ENCODE measurements around the gene SERPINF2.
"Not testable (repeated sequence)": the region's sequence is repeated elsewhere in the genome, so short reads cannot be mapped to it uniquely, and the experiment has no call there.

Gene SERPINF2

DNA sequence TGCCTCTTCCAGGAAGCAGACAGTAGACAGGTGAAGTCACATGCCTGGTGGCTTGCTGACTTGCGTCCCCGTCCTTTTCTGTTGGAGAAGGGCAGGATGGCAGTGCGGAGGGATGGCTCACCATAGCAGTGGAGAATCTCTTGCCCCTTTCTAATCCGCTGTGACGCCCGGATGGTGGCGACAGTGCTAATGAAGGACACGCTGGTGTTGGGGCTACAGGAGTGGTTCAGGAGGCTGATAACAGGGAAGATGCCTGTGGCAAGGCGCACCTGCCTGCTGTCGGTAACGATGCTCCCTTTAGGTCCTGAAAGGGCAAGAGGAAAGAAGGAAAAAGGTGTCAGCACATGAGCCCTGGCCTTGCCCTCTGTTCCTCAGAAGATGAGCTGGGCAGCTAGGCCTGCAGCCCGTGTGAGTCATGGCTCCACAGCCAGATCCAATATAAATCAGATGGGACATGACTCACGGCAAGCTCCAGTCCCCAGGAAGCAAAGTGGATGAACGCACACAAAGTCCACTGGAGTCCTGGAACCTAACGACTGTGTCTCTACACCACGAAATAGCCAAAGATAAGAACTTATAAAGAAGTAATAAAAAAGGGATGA, 44.7 kb downstream of the SERPINF2 start:
- H3K4me3 Mint-ChIP-seq: no peak overlapping the region
- intact Hi-C loops (cut with micrococcal nuclease): loop anchor here (5.0 kb wide), 1 partner anchor 40 kb away; the partner anchor contains the start of gene SMYD4
- H3K9me3 Mint-ChIP-seq: no peaks in the 10 kb centered on the region
- peaks cover 41% of the 10 kb centered on the region for H3K4me1 Mint-ChIP-seq (ENCODE audit: low read depth)
- no peaks in the 10 kb centered on the region for H3K27me3 Mint-ChIP-seq
- H3K27ac Mint-ChIP-seq: peak overlapping the region; percentile 75
- peaks cover 27% of the 10 kb centered on the region for H3K36me3 Mint-ChIP-seq (ENCODE audit: low read depth)

DNA sequence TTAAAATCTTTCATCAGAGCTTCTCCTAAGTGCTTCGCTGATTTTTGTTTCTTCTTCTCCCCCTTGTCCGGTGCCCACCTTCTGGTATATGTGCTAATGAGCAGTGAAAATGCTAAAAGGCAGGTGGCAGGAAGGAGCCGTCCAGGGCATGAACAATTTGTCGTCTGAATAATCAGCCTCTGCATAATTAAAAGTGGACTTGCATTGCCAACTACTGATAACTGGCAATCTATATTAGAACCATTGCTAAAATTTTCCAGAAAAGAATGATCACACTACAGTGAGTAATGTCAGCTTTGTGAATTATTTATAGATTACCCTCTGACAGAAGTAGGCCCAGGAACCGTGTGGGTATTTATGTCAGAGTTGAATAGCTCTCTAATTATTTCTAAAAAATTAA, 47.3 kb downstream of the SERPINF2 start:
- H3K9me3 Mint-ChIP-seq: no peaks in the 10 kb centered on the region
- peaks cover 21% of the 10 kb centered on the region for H3K36me3 Mint-ChIP-seq (ENCODE audit: low read depth)
- H3K27me3 Mint-ChIP-seq: no peaks in the 10 kb centered on the region
- H3K27ac Mint-ChIP-seq: no peak overlapping the region
- no peak overlapping the region for H3K4me3 Mint-ChIP-seq
- H3K4me1 Mint-ChIP-seq (ENCODE audit: low read depth): peaks cover 22% of the 10 kb centered on the region
- intact Hi-C loops (cut with micrococcal nuclease): loop anchor here (5.0 kb wide), 1 partner anchor 37 kb away; the partner anchor contains the start of gene SMYD4

DNA sequence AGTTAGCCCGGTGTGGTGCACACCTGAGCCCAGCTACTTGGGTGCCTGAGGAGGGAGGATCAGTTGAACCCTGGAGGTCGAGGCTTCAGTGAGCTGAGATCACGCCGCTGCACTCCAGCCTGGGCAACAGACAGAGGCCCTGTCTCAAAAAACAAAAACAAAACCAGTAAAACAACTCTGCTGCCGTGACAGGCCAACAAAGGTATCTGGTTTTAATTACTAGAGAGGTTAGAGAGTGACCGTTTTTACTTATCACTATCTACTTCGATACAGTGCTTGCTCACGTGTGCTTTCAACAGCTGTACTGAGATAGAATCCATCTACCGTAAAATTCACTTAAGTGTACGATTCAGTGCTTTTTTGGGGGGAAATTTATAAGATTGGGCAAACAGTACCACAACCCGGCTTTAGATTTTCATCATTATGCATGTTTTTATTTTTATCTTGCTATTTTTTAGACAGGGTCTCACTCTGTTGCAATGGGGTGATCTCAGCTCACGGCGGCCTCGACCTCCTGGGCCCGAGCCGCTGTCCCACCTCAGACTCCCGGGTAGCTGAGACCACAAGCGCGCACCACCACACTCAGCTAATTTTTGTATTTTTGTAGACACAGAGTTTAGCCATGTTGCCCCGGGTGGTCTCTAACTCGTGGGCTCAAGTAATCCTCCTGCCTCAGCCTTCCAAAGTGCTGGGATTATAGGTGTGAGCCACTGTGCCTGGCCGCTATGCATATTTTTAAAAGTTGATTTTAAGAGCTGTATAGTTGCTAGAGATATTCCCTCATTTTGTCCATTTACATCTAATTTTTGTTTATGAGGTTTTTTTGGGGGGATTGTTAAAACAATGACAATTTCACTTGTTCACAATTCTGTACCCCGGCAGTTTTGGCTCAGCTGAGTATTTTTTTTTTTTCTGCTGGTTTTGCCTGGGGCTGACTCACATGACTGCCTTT, 50.1 kb downstream of the SERPINF2 start:
- H3K9me3 Mint-ChIP-seq: no peaks in the 10 kb centered on the region
- H3K27ac Mint-ChIP-seq: no peak overlapping the region

DNA sequence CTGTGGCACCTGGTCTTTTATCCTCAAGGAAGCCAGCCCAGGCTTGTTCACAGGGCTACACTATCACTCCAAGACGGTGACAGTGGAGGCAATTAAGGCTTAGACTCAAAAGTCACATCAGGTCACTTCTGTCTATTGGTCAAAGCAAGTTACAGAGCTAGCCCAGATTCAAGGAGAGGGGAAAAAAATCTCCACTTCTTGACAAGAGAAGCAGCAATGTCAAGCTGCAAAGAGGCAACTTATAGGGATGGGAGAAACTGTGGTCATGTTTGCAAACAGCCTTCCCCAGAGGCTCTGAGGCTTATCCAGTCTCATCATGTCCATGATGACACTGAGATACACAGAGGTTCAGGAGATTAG, 50.8 kb downstream of the SERPINF2 start:
- H3K4me1 Mint-ChIP-seq (ENCODE audit: low read depth): peaks cover 11% of the 10 kb centered on the region
- intact Hi-C loops (cut with micrococcal nuclease): no loop called here
- H3K27ac Mint-ChIP-seq: no peak overlapping the region
- H3K4me3 Mint-ChIP-seq: no peak overlapping the region
- H3K9me3 Mint-ChIP-seq: no peaks in the 10 kb centered on the region
- H3K36me3 Mint-ChIP-seq (ENCODE audit: low read depth): peaks cover 13% of the 10 kb centered on the region
- H3K27me3 Mint-ChIP-seq: no peaks in the 10 kb centered on the region

More for the DNA sequence above, 50.1 kb downstream of the SERPINF2 start:
- Mint-ChIP-seq H3K27me3 (no peaks in the 10 kb centered on the region), H3K4me1 (ENCODE audit: low read depth) (peaks cover 11% of the 10 kb centered on the region), H3K36me3 (ENCODE audit: low read depth) (peaks cover 7% of the 10 kb centered on the region), H3K4me3 (no peak overlapping the region)
- intact Hi-C loops (cut with micrococcal nuclease): no loop called here

DNA sequence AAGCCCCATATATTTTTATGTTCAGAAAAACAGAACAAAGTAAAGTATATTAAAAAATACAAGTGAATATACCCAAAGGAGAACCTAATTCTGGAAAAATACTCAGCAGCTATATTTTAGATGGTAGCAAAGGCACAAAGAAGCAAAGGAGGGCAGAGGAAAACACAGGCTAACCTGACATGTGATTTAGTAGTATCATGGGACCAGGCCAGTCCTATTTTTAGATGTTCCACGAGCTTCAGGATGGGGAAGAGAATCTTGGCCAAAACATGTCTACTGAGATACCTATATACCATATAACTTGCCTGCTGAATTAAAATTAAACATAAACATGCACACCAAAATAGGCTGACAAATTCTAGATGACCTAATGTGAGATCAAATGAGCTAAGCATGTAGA, 54.1 kb downstream of the SERPINF2 start:
- intact Hi-C loops (cut with micrococcal nuclease): no loop called here
- H3K27ac Mint-ChIP-seq: no peak overlapping the region
- peaks cover 11% of the 10 kb centered on the region for H3K4me1 Mint-ChIP-seq (ENCODE audit: low read depth)
- H3K27me3 Mint-ChIP-seq: no peaks in the 10 kb centered on the region
- H3K36me3 Mint-ChIP-seq (ENCODE audit: low read depth): peaks cover 36% of the 10 kb centered on the region
- no peaks in the 10 kb centered on the region for H3K9me3 Mint-ChIP-seq
- no peak overlapping the region for H3K4me3 Mint-ChIP-seq

DNA sequence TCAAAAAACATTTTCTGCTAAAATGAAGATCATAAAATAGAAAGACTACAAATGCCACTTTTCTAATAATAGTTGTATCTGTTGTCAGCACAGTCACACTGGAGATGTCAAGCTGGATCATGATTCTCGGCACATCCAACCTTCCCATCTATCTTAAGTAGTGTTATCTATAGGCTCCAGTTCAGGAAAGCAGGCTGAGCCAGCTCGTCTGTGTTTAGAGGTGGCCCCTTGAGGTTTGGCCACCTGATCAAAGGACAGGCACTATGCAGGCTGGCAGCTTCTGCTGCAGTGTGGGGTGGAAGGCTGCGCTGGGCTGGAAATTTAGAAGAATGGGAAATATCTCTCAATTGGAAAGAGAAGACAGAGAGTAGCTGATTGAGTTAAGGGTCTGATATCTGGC, 54.7 kb downstream of the SERPINF2 start:
- peaks cover 36% of the 10 kb centered on the region for H3K36me3 Mint-ChIP-seq (ENCODE audit: low read depth)
- H3K27ac Mint-ChIP-seq: no peak overlapping the region
- intact Hi-C loops (cut with micrococcal nuclease): no loop called here

DNA sequence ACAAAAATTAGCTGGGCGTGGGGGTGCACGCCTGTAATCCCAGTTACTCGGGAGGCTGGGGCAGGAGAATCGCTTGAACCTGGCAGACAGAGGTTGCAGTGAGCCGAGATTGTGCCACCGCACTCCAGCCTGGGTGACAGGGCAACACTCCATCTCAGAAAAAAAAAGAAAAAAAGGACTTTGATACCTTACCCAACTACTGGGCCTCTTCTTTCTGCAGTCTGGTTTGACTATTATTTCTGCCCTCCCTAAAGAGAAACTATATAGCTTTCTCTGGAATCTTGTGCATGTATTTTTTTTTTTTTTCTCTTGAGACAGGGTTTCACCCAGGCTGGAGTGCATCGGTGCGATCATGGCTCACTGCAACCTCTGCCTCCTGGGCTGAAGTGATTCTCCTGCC, 55.2 kb downstream of the SERPINF2 start:
- intact Hi-C loops (cut with micrococcal nuclease); H3K27me3 Mint-ChIP-seq; H3K27ac Mint-ChIP-seq; H3K4me3 Mint-ChIP-seq; H3K9me3 Mint-ChIP-seq: not testable (repeated sequence)
- Mint-ChIP-seq H3K4me1 (ENCODE audit: low read depth) (peaks cover 11% of the 10 kb centered on the region), H3K36me3 (ENCODE audit: low read depth) (peaks cover 40% of the 10 kb centered on the region)

More for the DNA sequence above, 54.7 kb downstream of the SERPINF2 start:
- H3K4me1 Mint-ChIP-seq (ENCODE audit: low read depth): peaks cover 11% of the 10 kb centered on the region
- H3K27me3 Mint-ChIP-seq: no peaks in the 10 kb centered on the region
- H3K4me3 Mint-ChIP-seq: no peak overlapping the region
- no peaks in the 10 kb centered on the region for H3K9me3 Mint-ChIP-seq

DNA sequence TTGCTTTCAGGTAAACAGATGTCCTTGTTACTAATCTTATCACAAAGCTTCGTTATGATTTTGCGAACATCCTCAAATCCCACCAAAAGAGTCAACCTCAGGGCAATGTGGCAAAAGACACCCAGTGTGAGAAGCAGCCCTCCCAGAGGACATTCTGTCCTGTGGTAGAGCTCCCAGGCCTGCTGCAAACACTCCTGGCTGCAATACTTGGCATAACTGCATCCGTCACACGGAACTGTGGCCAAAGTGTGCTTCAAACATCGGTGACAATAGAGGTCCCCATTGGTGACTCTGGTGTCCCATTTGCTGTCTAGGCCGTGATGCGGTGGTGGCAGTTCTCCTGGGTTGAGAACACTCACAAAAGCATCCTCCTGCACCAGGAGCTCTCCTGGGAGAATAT, 57.6 kb downstream of the SERPINF2 start:
- H3K27ac Mint-ChIP-seq: no peak overlapping the region
- H3K4me1 Mint-ChIP-seq (ENCODE audit: low read depth): peaks cover 11% of the 10 kb centered on the region
- no peaks in the 10 kb centered on the region for H3K27me3 Mint-ChIP-seq
- intact Hi-C loops (cut with micrococcal nuclease): no loop called here
- no peak overlapping the region for H3K4me3 Mint-ChIP-seq
- H3K9me3 Mint-ChIP-seq: no peaks in the 10 kb centered on the region
- H3K36me3 Mint-ChIP-seq (ENCODE audit: low read depth): peaks cover 64% of the 10 kb centered on the region

DNA sequence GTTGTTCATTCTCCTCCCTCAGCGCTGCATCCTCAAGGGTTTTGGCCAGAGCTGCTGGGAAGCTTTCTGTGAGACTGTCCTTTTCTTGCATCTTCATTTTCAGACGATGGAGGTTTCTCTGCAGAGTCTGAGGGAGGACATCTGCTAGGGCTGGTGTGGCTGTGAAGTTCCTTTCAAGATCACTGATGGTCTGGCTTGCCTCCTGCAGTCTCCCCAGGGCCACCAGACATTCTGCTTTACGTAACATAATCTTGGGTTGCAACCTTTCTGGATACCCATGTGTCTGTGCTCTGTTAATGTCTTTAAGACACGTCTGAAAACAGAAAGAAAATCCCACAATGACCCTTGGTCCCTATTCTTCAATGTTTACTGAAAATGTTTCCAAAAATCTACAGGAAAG, 58.0 kb downstream of the SERPINF2 start:
- Mint-ChIP-seq H3K4me3 (no peak overlapping the region), H3K27ac (no peak overlapping the region), H3K9me3 (no peaks in the 10 kb centered on the region), H3K4me1 (ENCODE audit: low read depth) (peaks cover 11% of the 10 kb centered on the region), H3K36me3 (ENCODE audit: low read depth) (peaks cover 66% of the 10 kb centered on the region), H3K27me3 (no peaks in the 10 kb centered on the region)
- intact Hi-C loops (cut with micrococcal nuclease): no loop called here

DNA sequence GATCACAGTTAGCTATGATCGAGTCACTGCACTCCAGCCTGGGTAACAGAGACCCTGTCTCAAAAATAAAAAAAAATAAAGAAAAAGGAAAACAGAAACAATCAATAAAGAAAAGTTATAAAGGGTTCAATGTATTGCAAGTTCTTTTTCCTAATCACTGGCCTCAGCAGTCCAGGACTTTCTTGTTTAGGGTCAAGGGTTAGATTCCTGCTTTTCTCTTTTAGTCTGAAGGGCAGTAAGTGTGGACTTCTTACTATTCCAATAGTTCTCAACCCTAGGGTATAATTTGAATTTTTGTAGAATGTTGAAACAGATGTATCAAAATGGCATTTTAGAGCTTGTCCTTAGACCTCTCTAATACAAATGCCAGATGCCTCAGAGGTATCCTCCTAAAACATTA, 59.8 kb downstream of the SERPINF2 start:
- H3K27ac Mint-ChIP-seq: no peak overlapping the region

DNA sequence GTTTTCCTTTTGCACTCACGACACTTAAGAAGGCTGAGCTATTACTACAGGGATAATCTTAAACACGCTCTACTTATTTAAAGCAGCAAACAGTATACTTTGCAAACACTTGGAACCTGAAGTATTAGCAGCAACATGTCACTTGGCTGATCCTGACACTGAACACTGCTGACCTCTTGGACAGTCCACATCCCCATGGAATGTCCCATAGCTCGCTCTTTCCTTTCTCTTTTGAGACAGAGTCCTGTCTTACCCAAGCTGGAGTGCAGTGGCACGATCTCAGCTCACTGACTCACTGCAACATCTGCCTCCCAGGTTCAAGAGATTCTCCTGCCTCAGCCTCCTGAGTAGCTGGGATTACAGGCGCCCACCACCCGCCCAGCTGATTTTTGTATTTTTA, 60.6 kb downstream of the SERPINF2 start:
- no peaks in the 10 kb centered on the region for H3K9me3 Mint-ChIP-seq
- no peaks in the 10 kb centered on the region for H3K4me1 Mint-ChIP-seq (ENCODE audit: low read depth)
- no peak overlapping the region for H3K4me3 Mint-ChIP-seq
- peaks cover 54% of the 10 kb centered on the region for H3K36me3 Mint-ChIP-seq (ENCODE audit: low read depth)
- H3K27me3 Mint-ChIP-seq: no peaks in the 10 kb centered on the region
- intact Hi-C loops (cut with micrococcal nuclease): no loop called here
- no peak overlapping the region for H3K27ac Mint-ChIP-seq

More for the DNA sequence above, 59.8 kb downstream of the SERPINF2 start:
- Mint-ChIP-seq H3K27me3 (no peaks in the 10 kb centered on the region), H3K4me3 (no peak overlapping the region), H3K36me3 (ENCODE audit: low read depth) (peaks cover 63% of the 10 kb centered on the region), H3K9me3 (no peaks in the 10 kb centered on the region), H3K4me1 (ENCODE audit: low read depth) (peaks cover 2% of the 10 kb centered on the region)
- intact Hi-C loops (cut with micrococcal nuclease): no loop called here

Data from dendritic cell treated with granulocyte-macrophage colony-stimulating factor and Interleukin-4, amounts not matched to agents 40 ng/mL and 50 ng/mL, for 4 days (primary cell).